ENCODE results near the gene OR2S2.

Gene OR2S2

GRCh38 chr9:35966433-35966832 lies 8.5 kb upstream of the OR2S2 start:
- Histone ChIP-seq H3K9me3 (ENCODE audit: control insufficient read depth in 1 of 2, low read length in 2 of 2) (no peaks in the 10 kb centered on the region), H3K4me3 (ENCODE audit: low read depth in 1 of 2, low read length in 2 of 2) (no peak overlapping the region), H3K27ac (ENCODE audit: low read depth, low read length) (no peak overlapping the region), H3K9ac (ENCODE audit: low read depth in 1 of 2, low read length in 2 of 2) (no peak overlapping the region), H3K36me3 (ENCODE audit: control insufficient read depth in 1 of 2, insufficient read depth in 2 of 2, low read length in 2 of 2) (no peaks in the 10 kb centered on the region), H3K4me1 (ENCODE audit: control insufficient read depth in 1 of 2, insufficient read depth in 2 of 2, low read length in 2 of 2) (no peaks in the 10 kb centered on the region), H3K27me3 (ENCODE audit: control insufficient read depth in 1 of 2, insufficient read depth in 2 of 2, low read length in 2 of 2) (no peaks in the 10 kb centered on the region)

GRCh38 chr9:35965011-35965410 lies 7.1 kb upstream of the OR2S2 start:
- Histone ChIP-seq H3K36me3 (ENCODE audit: control insufficient read depth in 1 of 2, insufficient read depth in 2 of 2, low read length in 2 of 2) (no peaks in the 10 kb centered on the region), H3K4me1 (ENCODE audit: control insufficient read depth in 1 of 2, insufficient read depth in 2 of 2, low read length in 2 of 2) (peaks cover 7 to 8% of the 10 kb centered on the region in 2 donors), H3K4me3 (ENCODE audit: low read depth in 1 of 2, low read length in 2 of 2) (no peak overlapping the region), H3K27ac (ENCODE audit: low read depth, low read length) (no peak overlapping the region), H3K9me3 (ENCODE audit: control insufficient read depth in 1 of 2, low read length in 2 of 2) (no peaks in the 10 kb centered on the region), H3K27me3 (ENCODE audit: control insufficient read depth in 1 of 2, insufficient read depth in 2 of 2, low read length in 2 of 2) (no peaks in the 10 kb centered on the region), H3K9ac (ENCODE audit: low read depth in 1 of 2, low read length in 2 of 2) (no peak overlapping the region)

GRCh38 chr9:35962126-35962906 lies 4.4 kb upstream of the OR2S2 start:
- Histone ChIP-seq H3K27ac (ENCODE audit: low read depth, low read length) (no peak overlapping the region), H3K9me3 (ENCODE audit: control insufficient read depth in 1 of 2, low read length in 2 of 2) (no peaks in the 10 kb centered on the region), H3K9ac (ENCODE audit: low read depth in 1 of 2, low read length in 2 of 2) (no peak overlapping the region), H3K27me3 (ENCODE audit: control insufficient read depth in 1 of 2, insufficient read depth in 2 of 2, low read length in 2 of 2) (no peaks in the 10 kb centered on the region), H3K36me3 (ENCODE audit: control insufficient read depth in 1 of 2, insufficient read depth in 2 of 2, low read length in 2 of 2) (no peaks in the 10 kb centered on the region), H3K4me1 (ENCODE audit: control insufficient read depth in 1 of 2, insufficient read depth in 2 of 2, low read length in 2 of 2) (peaks cover 8 to 11% of the 10 kb centered on the region in 2 donors), H3K4me3 (ENCODE audit: low read depth in 1 of 2, low read length in 2 of 2) (no peak overlapping the region)

DNA sequence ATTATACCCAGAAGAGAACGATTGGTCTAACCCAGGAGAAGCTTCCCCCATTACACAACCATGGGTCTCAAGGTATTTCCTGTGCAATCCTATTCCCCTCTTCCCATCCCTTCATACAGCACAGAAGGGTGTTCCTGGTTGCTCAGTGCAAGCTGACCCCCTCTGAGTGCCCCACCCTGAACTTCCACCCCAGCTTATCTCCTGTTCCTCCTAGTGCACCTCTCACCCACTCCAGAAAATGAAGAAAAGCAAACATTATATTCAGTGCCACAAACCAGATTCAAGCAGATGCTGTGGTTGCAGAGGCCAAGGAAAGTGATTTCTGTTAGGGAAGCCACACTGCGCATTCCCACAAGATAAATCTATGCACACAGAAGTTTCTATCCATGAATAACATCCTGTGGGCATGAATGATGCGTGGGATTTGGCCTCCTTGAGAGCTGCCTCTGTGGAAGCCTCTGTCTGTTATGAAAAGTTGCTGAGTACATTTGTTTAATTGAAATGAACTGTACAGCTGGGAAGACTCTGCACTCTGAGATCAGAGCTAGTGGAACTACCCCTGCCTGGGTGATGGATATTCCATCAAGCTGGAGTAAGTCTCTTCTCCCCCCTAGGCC lies 2.2 kb upstream of the OR2S2 start:
- H3K9me3 ChIP-seq (ENCODE audit: control insufficient read depth in 1 of 2, low read length in 2 of 2) = no peaks in the 10 kb centered on the region
- H3K4me3 ChIP-seq (ENCODE audit: low read depth in 1 of 2, low read length in 2 of 2) = no peak overlapping the region
- H3K27ac ChIP-seq (ENCODE audit: low read depth, low read length) = no peak overlapping the region
- no peak overlapping the region for H3K9ac ChIP-seq (ENCODE audit: low read depth in 1 of 2, low read length in 2 of 2)
- peaks cover 8 to 11% of the 10 kb centered on the region in 2 donors for H3K4me1 ChIP-seq (ENCODE audit: control insufficient read depth in 1 of 2, insufficient read depth in 2 of 2, low read length in 2 of 2)
- no peaks in the 10 kb centered on the region for H3K27me3 ChIP-seq (ENCODE audit: control insufficient read depth in 1 of 2, insufficient read depth in 2 of 2, low read length in 2 of 2)
- no peaks in the 10 kb centered on the region for H3K36me3 ChIP-seq (ENCODE audit: control insufficient read depth in 1 of 2, insufficient read depth in 2 of 2, low read length in 2 of 2)

DNA sequence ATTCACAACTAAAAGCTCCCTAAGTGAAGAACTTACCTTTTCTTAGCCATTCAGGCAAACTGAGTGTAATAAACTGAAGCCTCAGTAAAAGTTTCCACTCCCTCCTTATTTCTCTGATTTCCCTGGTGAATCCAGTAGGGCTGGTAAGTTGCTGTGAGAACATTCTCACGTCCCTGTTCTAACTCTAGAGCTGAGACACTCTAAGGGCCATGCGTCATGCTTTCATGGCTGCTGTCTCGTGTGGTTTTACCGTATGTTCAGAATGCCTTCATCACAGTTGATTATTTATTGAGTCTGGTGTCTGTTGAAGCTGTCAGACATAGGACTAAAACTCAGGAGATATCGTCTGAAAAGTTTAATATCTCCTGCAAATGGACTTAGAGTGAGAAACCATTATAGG lies 1.3 kb downstream of the OR2S2 start:
- Histone ChIP-seq H3K4me3 (ENCODE audit: low read depth in 1 of 2, low read length in 2 of 2) (no peak overlapping the region), H3K4me1 (ENCODE audit: control insufficient read depth in 1 of 2, insufficient read depth in 2 of 2, low read length in 2 of 2) (peaks cover 8 to 11% of the 10 kb centered on the region in 2 donors), H3K36me3 (ENCODE audit: control insufficient read depth in 1 of 2, insufficient read depth in 2 of 2, low read length in 2 of 2) (no peaks in the 10 kb centered on the region), H3K9me3 (ENCODE audit: control insufficient read depth in 1 of 2, low read length in 2 of 2) (no peaks in the 10 kb centered on the region), H3K27ac (ENCODE audit: low read depth, low read length) (no peak overlapping the region), H3K27me3 (ENCODE audit: control insufficient read depth in 1 of 2, insufficient read depth in 2 of 2, low read length in 2 of 2) (no peaks in the 10 kb centered on the region), H3K9ac (ENCODE audit: low read depth in 1 of 2, low read length in 2 of 2) (no peak overlapping the region)

GRCh38 chr9:35954942-35955546 lies 2.9 kb downstream of the OR2S2 start:
- Histone ChIP-seq H3K9me3 (ENCODE audit: control insufficient read depth in 1 of 2, low read length in 2 of 2) (no peaks in the 10 kb centered on the region), H3K4me3 (ENCODE audit: low read depth in 1 of 2, low read length in 2 of 2) (no peak overlapping the region), H3K9ac (ENCODE audit: low read depth in 1 of 2, low read length in 2 of 2) (no peak overlapping the region), H3K36me3 (ENCODE audit: control insufficient read depth in 1 of 2, insufficient read depth in 2 of 2, low read length in 2 of 2) (no peaks in the 10 kb centered on the region), H3K4me1 (ENCODE audit: control insufficient read depth in 1 of 2, insufficient read depth in 2 of 2, low read length in 2 of 2) (peaks cover under 1 to 4% of the 10 kb centered on the region in 2 donors), H3K27me3 (ENCODE audit: control insufficient read depth in 1 of 2, insufficient read depth in 2 of 2, low read length in 2 of 2) (no peaks in the 10 kb centered on the region), H3K27ac (ENCODE audit: low read depth, low read length) (no peak overlapping the region)

- H3K4me1 ChIP-seq (ENCODE audit: control insufficient read depth in 1 of 2, insufficient read depth in 2 of 2, low read length in 2 of 2) = peaks cover 7 to 8% of the 10 kb centered on the region in 2 donors
- H3K4me3 ChIP-seq (ENCODE audit: low read depth in 1 of 2, low read length in 2 of 2) = no peak overlapping the region
- H3K9me3 ChIP-seq (ENCODE audit: control insufficient read depth in 1 of 2, low read length in 2 of 2) = no peaks in the 10 kb centered on the region
- H3K36me3 ChIP-seq (ENCODE audit: control insufficient read depth in 1 of 2, insufficient read depth in 2 of 2, low read length in 2 of 2) = no peaks in the 10 kb centered on the region
- no peak overlapping the region for H3K27ac ChIP-seq (ENCODE audit: low read depth, low read length)
- no peak overlapping the region for H3K9ac ChIP-seq (ENCODE audit: low read depth in 1 of 2, low read length in 2 of 2)
- H3K27me3 ChIP-seq (ENCODE audit: control insufficient read depth in 1 of 2, insufficient read depth in 2 of 2, low read length in 2 of 2) = no peaks in the 10 kb centered on the region
Measured at GRCh38 chr9:35952526-35953191, 5.3 kb downstream of the OR2S2 start.

DNA sequence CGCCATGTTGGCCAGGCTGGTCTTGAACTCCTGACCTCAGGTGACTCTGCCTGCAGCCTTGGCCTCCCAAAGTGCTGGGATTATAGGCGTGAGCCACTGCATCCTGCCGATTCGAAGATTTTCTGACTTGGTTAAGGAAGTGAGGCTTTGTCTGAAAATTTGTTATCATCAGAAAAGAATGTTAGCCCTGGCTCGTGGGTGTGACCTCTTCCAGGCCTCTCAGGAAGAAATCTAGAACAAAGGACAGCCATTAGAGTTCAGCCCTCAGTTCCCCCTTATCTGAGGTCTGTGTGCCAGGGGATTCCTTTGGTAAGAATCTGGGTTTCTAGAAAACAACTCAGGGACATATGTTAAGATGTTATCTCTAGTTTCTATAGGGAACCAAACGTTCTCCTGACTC lies 6.2 kb downstream of the OR2S2 start:
- Histone ChIP-seq H3K4me1 (ENCODE audit: control insufficient read depth in 1 of 2, insufficient read depth in 2 of 2, low read length in 2 of 2) (peaks cover 7 to 8% of the 10 kb centered on the region in 2 donors), H3K27me3 (ENCODE audit: control insufficient read depth in 1 of 2, insufficient read depth in 2 of 2, low read length in 2 of 2) (no peaks in the 10 kb centered on the region), H3K9ac (ENCODE audit: low read depth in 1 of 2, low read length in 2 of 2) (no peak overlapping the region), H3K4me3 (ENCODE audit: low read depth in 1 of 2, low read length in 2 of 2) (no peak overlapping the region), H3K27ac (ENCODE audit: low read depth, low read length) (no peak overlapping the region), H3K36me3 (ENCODE audit: control insufficient read depth in 1 of 2, insufficient read depth in 2 of 2, low read length in 2 of 2) (no peaks in the 10 kb centered on the region), H3K9me3 (ENCODE audit: control insufficient read depth in 1 of 2, low read length in 2 of 2) (no peaks in the 10 kb centered on the region)

- Histone ChIP-seq H3K36me3 (ENCODE audit: control insufficient read depth in 1 of 2, insufficient read depth in 2 of 2, low read length in 2 of 2) (no peaks in the 10 kb centered on the region), H3K9ac (ENCODE audit: low read depth in 1 of 2, low read length in 2 of 2) (no peak overlapping the region)
Measured at GRCh38 chr9:35948901-35949318, 9.0 kb downstream of the OR2S2 start.

GRCh38 chr9:35948451-35948850 lies 9.5 kb downstream of the OR2S2 start:
- H3K27me3 ChIP-seq (ENCODE audit: control insufficient read depth in 1 of 2, insufficient read depth in 2 of 2, low read length in 2 of 2) = no peaks in the 10 kb centered on the region
- H3K4me1 ChIP-seq (ENCODE audit: control insufficient read depth in 1 of 2, insufficient read depth in 2 of 2, low read length in 2 of 2) = peaks cover 18 to 23% of the 10 kb centered on the region in 2 donors
- no peaks in the 10 kb centered on the region for H3K36me3 ChIP-seq (ENCODE audit: control insufficient read depth in 1 of 2, insufficient read depth in 2 of 2, low read length in 2 of 2)
- no peaks in the 10 kb centered on the region for H3K9me3 ChIP-seq (ENCODE audit: control insufficient read depth in 1 of 2, low read length in 2 of 2)
- H3K9ac ChIP-seq (ENCODE audit: low read depth in 1 of 2, low read length in 2 of 2) = no peak overlapping the region
- no peak overlapping the region for H3K4me3 ChIP-seq (ENCODE audit: low read depth in 1 of 2, low read length in 2 of 2)
- H3K27ac ChIP-seq (ENCODE audit: low read depth, low read length) = no peak overlapping the region

More at GRCh38 chr9:35948901-35949318, 9.0 kb downstream of the OR2S2 start:
- H3K4me3 ChIP-seq (ENCODE audit: low read depth in 1 of 2, low read length in 2 of 2) = no peak overlapping the region
- peaks cover 18 to 23% of the 10 kb centered on the region in 2 donors for H3K4me1 ChIP-seq (ENCODE audit: control insufficient read depth in 1 of 2, insufficient read depth in 2 of 2, low read length in 2 of 2)
- H3K27me3 ChIP-seq (ENCODE audit: control insufficient read depth in 1 of 2, insufficient read depth in 2 of 2, low read length in 2 of 2) = no peaks in the 10 kb centered on the region
- H3K27ac ChIP-seq (ENCODE audit: low read depth, low read length) = no peak overlapping the region
- no peaks in the 10 kb centered on the region for H3K9me3 ChIP-seq (ENCODE audit: control insufficient read depth in 1 of 2, low read length in 2 of 2)
